ENCODE results near the gene IL36RN. TPM values are rescaled to one million over a fixed set of nuclear protein-coding genes. Genes with fewer than 3 reads are reported as not detected.

IL36RN gene
- total RNA-seq, 1 donor from 2014 or later: 0.14 TPM

GRCh38 chr2:113013336-113013661 lies 45.7 kb upstream of the IL36RN start:
- no peak overlapping the region for H3K4me3 ChIP-seq (ENCODE audit: insufficient read depth, low read depth, low read length)
- no peak for TF ChIP-seq CTCF (IDR thresholded peaks at IDR 0.05; ENCODE audit: insufficient read depth, low read depth, low read length)
- no peak for TF ChIP-seq EZH2 (IDR thresholded peaks at IDR 0.05; ENCODE audit: insufficient read depth, low read length)
- Mint-ChIP-seq H3K27me3 (ENCODE audit: low read depth, unreplicated experiment) (peaks cover 23% of the 10 kb centered on the region), H3K36me3 (ENCODE audit: low read depth, unreplicated experiment) (no peaks in the 10 kb centered on the region), H3K4me3 (ENCODE audit: unreplicated experiment) (no peak overlapping the region), H3K9me3 (ENCODE audit: unreplicated experiment) (peaks cover 4% of the 10 kb centered on the region), H3K27ac (ENCODE audit: unreplicated experiment) (no peak overlapping the region), H3K4me1 (ENCODE audit: low read depth, unreplicated experiment) (peaks cover 6% of the 10 kb centered on the region)
- H4K20me1 ChIP-seq (ENCODE audit: insufficient read depth, low read length): no peaks in the 10 kb centered on the region
- no peak overlapping the region for H3K9ac ChIP-seq (ENCODE audit: low read length)
- H3K27ac ChIP-seq (ENCODE audit: low read depth, low read length): no peak overlapping the region
- peaks cover 5% of the 10 kb centered on the region for H3K27me3 ChIP-seq (ENCODE audit: insufficient read depth, low read length)
- FAIRE-seq (no peak), DNase-seq (ENCODE audit: low read depth) (no peak)
- H3K4me2 ChIP-seq (ENCODE audit: low read length): no peak overlapping the region
- no peak overlapping the region for H2AFZ ChIP-seq (ENCODE audit: low read depth, low read length)
- H3K79me2 ChIP-seq (ENCODE audit: insufficient read depth, low read length): no peaks in the 10 kb centered on the region
- no peaks in the 10 kb centered on the region for H3K36me3 ChIP-seq (ENCODE audit: insufficient read depth, low read length)
- H3K4me1 ChIP-seq (ENCODE audit: insufficient read depth, low read length): no peaks in the 10 kb centered on the region
- no peaks in the 10 kb centered on the region for H3K9me3 ChIP-seq (ENCODE audit: insufficient read depth, low read depth, low read length)

- DNase-seq (ENCODE audit: low read depth) (no peak), FAIRE-seq (no peak)
- Mint-ChIP-seq H3K9me3 (ENCODE audit: unreplicated experiment) (peaks cover 10% of the 10 kb centered on the region), H3K4me1 (ENCODE audit: low read depth, unreplicated experiment) (peaks cover 6% of the 10 kb centered on the region), H3K27me3 (ENCODE audit: low read depth, unreplicated experiment) (peaks cover 30% of the 10 kb centered on the region), H3K36me3 (ENCODE audit: low read depth, unreplicated experiment) (no peaks in the 10 kb centered on the region), H3K4me3 (ENCODE audit: unreplicated experiment) (no peak overlapping the region), H3K27ac (ENCODE audit: unreplicated experiment) (no peak overlapping the region)
- no peak overlapping the region for H3K4me3 ChIP-seq (ENCODE audit: insufficient read depth, low read depth, low read length)
- H3K27ac ChIP-seq (ENCODE audit: low read depth, low read length): no peak overlapping the region
- H3K4me2 ChIP-seq (ENCODE audit: low read length): no peak overlapping the region
- no peaks in the 10 kb centered on the region for H4K20me1 ChIP-seq (ENCODE audit: insufficient read depth, low read length)
- no peak overlapping the region for H3K9ac ChIP-seq (ENCODE audit: low read length)
- no peak overlapping the region for H2AFZ ChIP-seq (ENCODE audit: low read depth, low read length)
- H3K4me1 ChIP-seq (ENCODE audit: insufficient read depth, low read length): no peaks in the 10 kb centered on the region
- H3K36me3 ChIP-seq (ENCODE audit: insufficient read depth, low read length): no peaks in the 10 kb centered on the region
- TF ChIP-seq EZH2 (IDR thresholded peaks at IDR 0.05; ENCODE audit: insufficient read depth, low read length) (no peak), CTCF (IDR thresholded peaks at IDR 0.05; ENCODE audit: insufficient read depth, low read depth, low read length) (no peak)
- peaks cover 5% of the 10 kb centered on the region for H3K27me3 ChIP-seq (ENCODE audit: insufficient read depth, low read length)
- H3K9me3 ChIP-seq (ENCODE audit: insufficient read depth, low read depth, low read length): no peaks in the 10 kb centered on the region
- no peaks in the 10 kb centered on the region for H3K79me2 ChIP-seq (ENCODE audit: insufficient read depth, low read length)
Measured at GRCh38 chr2:113014067-113014466, 44.9 kb upstream of the IL36RN start.

GRCh38 chr2:113015042-113015441 lies 44.0 kb upstream of the IL36RN start:
- Histone ChIP-seq H3K9me3 (ENCODE audit: insufficient read depth, low read depth, low read length) (no peaks in the 10 kb centered on the region), H2AFZ (ENCODE audit: low read depth, low read length) (no peak overlapping the region), H3K9ac (ENCODE audit: low read length) (no peak overlapping the region), H3K27ac (ENCODE audit: low read depth, low read length) (no peak overlapping the region), H3K4me2 (ENCODE audit: low read length) (no peak overlapping the region), H3K4me1 (ENCODE audit: insufficient read depth, low read length) (no peaks in the 10 kb centered on the region), H3K36me3 (ENCODE audit: insufficient read depth, low read length) (no peaks in the 10 kb centered on the region), H3K79me2 (ENCODE audit: insufficient read depth, low read length) (no peaks in the 10 kb centered on the region), H3K4me3 (ENCODE audit: insufficient read depth, low read depth, low read length) (no peak overlapping the region), H4K20me1 (ENCODE audit: insufficient read depth, low read length) (no peaks in the 10 kb centered on the region), H3K27me3 (ENCODE audit: insufficient read depth, low read length) (peaks cover 7% of the 10 kb centered on the region)
- Mint-ChIP-seq H3K9me3 (ENCODE audit: unreplicated experiment) (peaks cover 10% of the 10 kb centered on the region), H3K27me3 (ENCODE audit: low read depth, unreplicated experiment) (peaks cover 35% of the 10 kb centered on the region), H3K4me1 (ENCODE audit: low read depth, unreplicated experiment) (peaks cover 4% of the 10 kb centered on the region), H3K27ac (ENCODE audit: unreplicated experiment) (no peak overlapping the region), H3K4me3 (ENCODE audit: unreplicated experiment) (no peak overlapping the region), H3K36me3 (ENCODE audit: low read depth, unreplicated experiment) (no peaks in the 10 kb centered on the region)
- DNase-seq (ENCODE audit: low read depth): no peak
- no peak for FAIRE-seq
- TF ChIP-seq EZH2 (IDR thresholded peaks at IDR 0.05; ENCODE audit: insufficient read depth, low read length) (no peak), CTCF (IDR thresholded peaks at IDR 0.05; ENCODE audit: insufficient read depth, low read depth, low read length) (no peak)
